ENCODE measurements around the gene MUC5AC. TPM values are rescaled to one million over a fixed set of nuclear protein-coding genes. Genes with fewer than 3 reads are reported as not detected.
"Not testable (repeated sequence)": the region's sequence is repeated elsewhere in the genome, so short reads cannot be mapped to it uniquely, and the experiment has no call there.

Gene MUC5AC
- polyA plus RNA-seq, 3 donors = 0.03 to 24.5 (median 0.56) TPM

- 70 to 79% (median 74%) methylated on average over 1 of the region's 1 CpG for WGBS, 3 donors
- no peak overlapping the region for H3K27ac ChIP-seq (ENCODE audit: low read depth, low read length)
Observed at GRCh38 chr11:1134848-1135445, 22.8 kb upstream of the MUC5AC start.

GRCh38 chr11:1138097-1138496 is 19.7 kb upstream of the MUC5AC start:
- 67 to 72% (median 68%) methylated on average over 8 of the region's 8 CpGs for WGBS, 3 donors

DNA sequence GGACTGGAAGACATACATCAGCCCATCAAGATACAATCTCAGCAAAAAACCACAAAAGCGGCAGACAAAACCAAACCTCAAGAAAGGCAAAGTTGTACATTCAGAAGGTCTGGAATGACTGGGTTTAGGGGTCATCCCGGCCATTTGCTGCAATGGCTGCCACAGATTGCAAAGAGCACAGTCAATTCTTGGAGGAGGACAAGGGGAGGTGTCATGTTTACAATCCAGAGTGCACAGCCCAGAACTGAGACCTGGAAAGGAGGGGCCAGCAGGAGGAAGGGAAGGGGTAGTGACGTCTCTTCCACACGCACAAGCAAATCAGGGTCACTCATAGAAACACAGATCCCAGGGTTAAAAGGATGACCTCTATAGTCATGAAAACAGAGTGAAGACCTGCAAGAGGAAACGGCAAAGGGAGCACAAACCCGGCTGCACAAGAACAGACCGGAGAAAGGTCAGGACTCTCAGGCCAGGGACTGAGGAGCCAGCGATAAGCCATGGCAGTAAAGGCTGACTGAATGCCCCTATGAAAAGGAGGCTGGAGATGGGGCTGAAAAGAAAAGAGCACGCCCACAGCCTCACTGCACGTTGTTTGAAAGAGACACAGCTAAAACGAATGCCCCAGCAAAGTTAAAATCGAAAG is 18.2 kb upstream of the MUC5AC start:
- 43 to 50% (median 46%) methylated on average over 12 of the region's 12 CpGs for WGBS, 3 donors

More at GRCh38 chr11:1138097-1138496, 19.7 kb upstream of the MUC5AC start:
- no peak overlapping the region for H3K27ac ChIP-seq (ENCODE audit: low read depth, low read length)

GRCh38 chr11:1140642-1141490 is 16.9 kb upstream of the MUC5AC start:
- WGBS, 3 donors = 78 to 81% (median 78%) methylated on average over 18 of the region's 18 CpGs
- H3K27ac ChIP-seq (ENCODE audit: low read depth, low read length) = no peak overlapping the region

More for the DNA sequence above, 18.2 kb upstream of the MUC5AC start:
- no peak overlapping the region for H3K27ac ChIP-seq (ENCODE audit: low read depth, low read length)

DNA sequence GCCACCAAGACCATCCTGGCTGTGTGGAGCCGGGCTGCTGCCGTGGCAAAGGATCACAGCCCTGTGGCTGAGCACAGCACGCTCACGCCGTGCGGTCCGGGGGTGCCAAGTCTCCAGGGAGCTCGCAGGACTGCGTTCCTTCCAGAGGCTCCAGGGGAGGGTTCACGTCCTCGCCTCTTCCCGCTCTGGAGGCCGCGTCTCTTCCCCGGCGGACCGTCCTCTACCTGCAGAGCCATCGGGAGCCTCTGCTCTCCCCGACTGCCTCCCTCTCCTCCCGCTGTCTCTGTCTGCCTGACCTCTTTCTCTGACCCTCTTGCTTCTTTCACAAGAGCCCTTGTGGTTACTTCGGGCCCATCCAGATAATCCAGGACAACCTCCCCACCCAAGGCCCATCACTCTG is 11.4 kb upstream of the MUC5AC start:
- H3K27ac ChIP-seq (ENCODE audit: low read depth, low read length) = no peak overlapping the region
- whole genome bisulfite sequencing, 3 donors = 89 to 93% (median 91%) methylated on average over 20 to 21 of the region's 21 CpGs

GRCh38 chr11:1147792-1148191 is 10.0 kb upstream of the MUC5AC start:
- H3K27ac ChIP-seq (ENCODE audit: low read depth, low read length) = no peak overlapping the region
- 88 to 97% (median 94%) methylated on average over 6 of the region's 6 CpGs for WGBS, 3 donors

- 67 to 87% (median 87%) methylated on average over 8 of the region's 8 CpGs for WGBS, 3 donors
- no peak overlapping the region for H3K27ac ChIP-seq (ENCODE audit: low read depth, low read length)
Observed at GRCh38 chr11:1148752-1149180, 9.0 kb upstream of the MUC5AC start.

- WGBS, 3 donors = 85 to 87% (median 86%) methylated on average over 15 to 16 of the region's 16 CpGs
- H3K27ac ChIP-seq (ENCODE audit: low read depth, low read length) = no peak overlapping the region
Observed at GRCh38 chr11:1149545-1149944, 8.2 kb upstream of the MUC5AC start.

GRCh38 chr11:1150116-1150515 is 7.6 kb upstream of the MUC5AC start:
- H3K27ac ChIP-seq (ENCODE audit: low read depth, low read length) = no peak overlapping the region
- WGBS, 3 donors = 71 to 93% (median 89%) methylated on average over 10 of the region's 10 CpGs

DNA sequence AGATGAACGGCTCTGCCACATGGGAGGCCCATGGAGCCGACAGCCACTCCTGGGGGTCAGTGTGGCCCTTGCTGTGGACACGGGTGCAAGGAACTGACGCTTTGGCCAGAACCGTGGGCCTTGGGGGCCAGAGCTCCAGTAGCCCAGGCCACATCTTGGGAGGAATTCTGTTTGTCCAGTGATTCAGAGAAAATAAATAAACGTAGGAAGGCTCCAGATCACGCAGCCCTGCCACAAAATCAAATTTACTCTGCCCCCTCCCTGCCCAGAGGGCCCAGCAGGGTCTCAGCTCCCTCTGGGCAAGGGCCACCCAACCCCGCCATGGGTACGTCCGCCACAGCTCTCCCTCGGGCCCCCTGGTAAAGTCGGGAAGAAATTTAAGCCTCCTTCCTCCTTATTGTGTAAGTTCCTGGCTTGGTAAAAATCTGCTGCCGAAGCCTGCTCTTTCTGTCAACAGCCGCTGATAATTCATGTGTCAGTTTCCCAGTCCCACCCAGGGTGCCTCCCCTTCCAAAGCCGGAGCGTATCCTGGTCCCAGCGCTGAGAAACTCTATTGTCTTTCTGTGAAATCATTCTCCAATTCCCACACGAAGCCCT is 6.9 kb upstream of the MUC5AC start:
- no peak overlapping the region for H3K27ac ChIP-seq (ENCODE audit: low read depth, low read length)
- 20 to 22% (median 21%) methylated on average over 18 of the region's 18 CpGs for WGBS, 3 donors

DNA sequence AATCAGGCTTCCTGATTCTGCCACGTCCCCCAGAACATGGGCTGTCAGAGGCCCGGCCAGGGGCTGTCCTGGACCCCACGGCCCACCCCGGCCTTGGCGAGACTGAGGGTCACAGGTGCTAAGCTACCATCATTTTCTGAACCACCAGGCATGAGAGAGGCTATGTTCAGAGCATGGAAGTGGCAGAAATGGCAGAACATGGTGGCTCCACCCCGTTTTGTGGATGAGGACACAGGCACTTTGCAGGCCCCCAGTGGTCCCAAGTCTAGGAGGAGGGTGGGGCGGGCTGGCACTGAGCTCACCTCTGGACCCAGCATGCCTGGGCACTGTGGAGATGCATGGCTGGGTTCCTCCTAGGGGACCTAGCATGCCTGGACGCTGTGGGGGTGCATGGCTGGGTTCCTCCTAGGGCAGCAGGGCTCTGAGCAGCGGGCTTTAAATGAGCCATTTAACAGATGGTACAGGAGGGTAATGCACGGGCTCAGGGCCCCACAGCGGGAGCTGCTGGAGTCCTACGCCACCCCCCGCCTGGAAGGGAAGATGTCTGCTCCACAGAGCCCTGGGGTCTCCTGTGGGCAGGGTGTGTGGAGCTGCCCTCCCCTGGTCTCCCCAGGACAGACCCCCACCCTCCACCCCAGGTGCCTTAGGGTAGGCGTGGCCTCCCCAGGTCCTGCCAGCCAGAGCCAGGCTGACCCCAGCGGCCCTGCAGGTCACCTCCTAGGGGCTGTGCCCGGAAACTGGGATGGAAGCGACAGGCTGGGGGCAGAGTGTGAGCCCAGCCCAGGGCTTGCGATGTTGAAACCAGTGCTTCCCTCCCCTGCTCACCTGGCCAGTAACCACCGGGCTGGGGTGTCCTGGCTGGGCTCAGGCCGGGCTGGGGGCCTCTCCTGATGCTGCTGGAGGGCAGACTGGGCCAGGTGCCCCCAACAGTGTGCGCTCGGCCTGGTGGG is 6.1 kb upstream of the MUC5AC start:
- no peak overlapping the region for H3K27ac ChIP-seq (ENCODE audit: low read depth, low read length)
- WGBS, 3 donors = 57 to 70% (median 63%) methylated on average over 21 to 22 of the region's 22 CpGs

DNA sequence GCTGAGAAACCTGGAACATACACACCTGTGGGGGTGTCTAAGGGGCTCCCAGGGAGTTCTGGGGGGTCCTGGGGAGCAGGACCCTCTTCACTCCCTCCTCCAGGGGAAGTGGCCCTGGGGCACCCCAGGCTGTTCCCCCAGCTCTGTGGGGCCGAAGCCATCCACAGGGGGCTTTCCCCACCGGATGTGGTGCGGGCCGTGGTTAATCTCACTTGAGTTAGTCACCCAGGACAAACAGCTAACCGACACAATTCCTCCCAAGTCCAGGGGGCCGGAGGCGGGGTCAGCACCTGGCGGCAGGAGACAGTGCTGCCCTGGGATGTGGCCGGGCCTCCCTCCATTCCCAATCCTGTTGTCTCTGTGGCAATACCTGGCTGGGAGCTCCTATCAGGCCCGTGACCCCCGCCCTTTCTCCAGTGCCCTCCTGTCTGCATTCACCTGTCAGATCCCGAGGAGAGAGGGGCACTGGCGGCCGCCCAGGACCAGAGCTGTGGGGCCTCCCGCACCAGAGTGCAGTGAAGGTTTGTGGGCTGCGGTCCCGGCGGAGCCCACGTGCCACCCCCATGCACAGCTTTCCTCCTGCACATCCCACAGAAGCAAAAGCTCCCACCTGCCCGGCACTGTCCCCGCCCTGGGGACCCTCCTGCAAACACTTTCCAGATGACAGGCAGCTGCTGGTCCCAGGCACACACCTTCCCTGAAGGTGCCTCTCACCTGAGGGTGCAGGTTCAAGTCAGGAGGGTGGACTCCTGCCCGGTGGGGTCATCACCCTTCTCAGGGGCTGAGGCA is 5.2 kb upstream of the MUC5AC start:
- WGBS, 3 donors = 40 to 47% (median 46%) methylated on average over 22 of the region's 22 CpGs
- no peak overlapping the region for H3K27ac ChIP-seq (ENCODE audit: low read depth, low read length)

DNA sequence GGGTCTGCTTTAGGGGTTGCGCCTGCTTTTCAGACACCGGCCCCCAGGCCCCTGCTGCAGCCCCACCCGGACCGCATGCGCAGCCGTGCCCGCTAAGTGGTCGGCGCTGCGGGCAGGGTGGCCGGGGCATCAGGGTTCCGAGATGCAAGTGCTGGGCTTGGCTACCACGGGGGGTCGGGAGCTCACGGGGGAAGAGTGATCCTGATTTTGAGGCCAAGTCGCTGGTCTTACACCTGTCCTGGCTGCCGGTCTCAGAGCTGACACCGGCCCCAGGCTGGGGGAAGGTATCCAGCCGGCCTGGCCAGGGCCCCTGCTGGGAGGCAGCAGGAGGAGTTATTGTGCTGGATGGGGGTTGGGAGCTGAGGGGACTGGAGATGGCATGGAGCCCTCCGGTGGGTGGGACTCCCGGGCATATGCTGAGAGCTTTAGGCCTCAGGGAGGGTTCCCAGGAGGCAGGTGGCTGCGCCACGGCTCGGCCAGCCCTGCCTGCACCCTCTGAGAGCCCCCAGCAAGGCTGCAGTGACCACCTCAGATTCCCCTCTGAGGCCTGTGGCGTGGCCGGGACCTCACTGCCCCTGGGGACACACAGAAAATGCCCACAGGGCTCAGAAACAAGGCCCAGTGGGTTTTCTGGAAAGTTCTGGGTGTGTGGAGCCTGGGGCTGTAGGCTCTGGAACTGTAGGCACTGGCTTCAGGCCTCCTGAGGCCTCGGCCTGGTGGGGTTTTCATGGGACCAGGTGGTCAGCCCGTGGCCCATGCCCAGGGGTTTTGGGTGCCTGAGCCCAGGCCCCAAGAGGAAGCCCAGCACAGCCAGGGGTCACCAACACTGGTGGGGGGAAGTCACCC is 4.4 kb upstream of the MUC5AC start:
- 74 to 85% (median 82%) methylated on average over 27 to 28 of the region's 28 CpGs for WGBS, 3 donors
- H3K27ac ChIP-seq (ENCODE audit: low read depth, low read length) = no peak overlapping the region

DNA sequence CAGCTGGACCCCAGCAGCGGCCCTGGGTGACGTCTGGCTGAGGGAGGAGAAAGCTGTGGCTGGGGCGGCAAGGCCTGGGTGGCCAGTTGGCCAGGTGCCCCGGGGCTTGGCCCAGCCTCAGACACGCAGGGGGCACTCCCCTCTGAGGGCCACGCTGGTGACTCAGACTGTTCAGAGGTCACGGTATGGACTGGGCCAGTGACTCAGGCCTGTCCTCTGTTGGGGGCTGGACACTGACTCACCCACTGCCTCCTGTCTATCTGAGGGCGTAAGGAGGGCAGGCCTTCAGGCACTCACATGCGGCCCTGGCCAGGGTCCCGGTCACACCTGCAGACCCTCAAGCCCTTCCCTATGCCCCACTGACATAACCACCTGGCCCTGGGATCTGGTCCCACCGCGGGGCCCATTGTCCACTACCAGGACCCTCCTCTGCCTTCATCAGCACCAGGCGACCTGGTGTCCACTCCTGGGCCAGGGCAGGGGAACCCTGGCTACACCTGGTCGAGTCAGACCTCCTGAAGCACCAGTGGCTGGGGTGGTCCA is 3.7 kb upstream of the MUC5AC start:
- no peak overlapping the region for H3K27ac ChIP-seq (ENCODE audit: low read depth, low read length)
- WGBS, 3 donors = 60 to 86% (median 65%) methylated on average over 14 of the region's 14 CpGs

DNA sequence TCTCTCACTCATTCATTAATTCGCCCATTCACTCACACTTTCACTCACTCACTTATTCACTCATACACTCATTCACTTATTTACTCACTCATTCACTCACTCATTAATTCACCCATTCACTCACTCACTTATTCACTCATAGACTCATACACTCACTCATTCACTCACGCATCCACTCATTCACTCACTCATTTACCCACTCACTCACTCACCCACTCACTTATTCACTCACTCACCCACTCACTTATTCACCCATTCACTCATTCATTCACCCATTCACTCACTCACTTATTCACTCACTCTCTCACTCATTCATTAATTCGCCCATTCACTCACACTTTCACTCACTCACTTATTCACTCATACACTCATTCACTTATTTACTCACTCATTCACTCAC is 3.1 kb upstream of the MUC5AC start:
- WGBS, 3 donors = no CpG with 5 or more reads among the region's 3 CpGs
- not testable (repeated sequence) for H3K27ac ChIP-seq (ENCODE audit: low read depth, low read length)

DNA sequence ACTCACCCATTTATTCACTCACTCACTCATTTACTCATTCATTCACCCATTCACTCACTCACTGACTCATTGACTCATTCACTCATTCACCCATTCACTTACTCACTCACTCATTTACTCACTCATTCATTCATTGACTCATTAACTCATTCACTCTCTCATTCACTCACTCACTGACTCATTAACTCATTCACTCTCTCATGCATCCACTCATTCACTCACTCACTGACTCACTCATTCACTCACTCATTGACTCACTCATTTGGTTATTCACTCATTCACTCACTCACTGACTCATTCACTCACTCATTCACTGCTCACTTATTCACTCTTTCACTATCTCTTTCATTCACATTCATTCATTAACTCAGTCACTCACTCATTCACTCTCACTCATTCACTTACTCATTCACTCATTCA is 2.5 kb upstream of the MUC5AC start:
- H3K27ac ChIP-seq (ENCODE audit: low read depth, low read length) = no peak overlapping the region

Measured in adipose tissue (tissue), 3 donors.